Stimulated activated CD8-positive, alpha-beta memory T cell treated with anti-CD3 and anti-CD28 coated beads, Interleukin-2, amount 100 ng/mL, for 48 hours (primary cell): ENCODE data around the gene HS3ST4.

Experiments used
- DNase-seq, 2 donors: peaks; one replicate each; pipeline ENCODE4 v3.0.0-alpha.2; 2020; ENCODE audit warnings: low read depth in 2 of 2

Gene HS3ST4

GRCh38 chr16:25823891-25824290 lies 132.1 kb downstream of the HS3ST4 start:
- no peak for DNase-seq

- DNase-seq: no peak
Measured at GRCh38 chr16:25827709-25828108, 135.9 kb downstream of the HS3ST4 start.

GRCh38 chr16:25828510-25828909 lies 136.8 kb downstream of the HS3ST4 start:
- no peak for DNase-seq

- DNase-seq: no peak
Measured at GRCh38 chr16:25832291-25832690, 140.5 kb downstream of the HS3ST4 start.

- DNase-seq: no peak
Measured at GRCh38 chr16:25834101-25834500, 142.3 kb downstream of the HS3ST4 start.

GRCh38 chr16:25835126-25835525 lies 143.4 kb downstream of the HS3ST4 start:
- DNase-seq: no peak

- DNase-seq: no peak
Measured at GRCh38 chr16:25838724-25839186, 147.0 kb downstream of the HS3ST4 start.

GRCh38 chr16:25841761-25842160 lies 150.0 kb downstream of the HS3ST4 start:
- no peak for DNase-seq

- no peak for DNase-seq
Measured at GRCh38 chr16:25845901-25846300, 154.1 kb downstream of the HS3ST4 start.

GRCh38 chr16:25854141-25854540 lies 162.4 kb downstream of the HS3ST4 start:
- no peak for DNase-seq

- DNase-seq: no peak
Measured at GRCh38 chr16:25855063-25855462, 163.3 kb downstream of the HS3ST4 start.

GRCh38 chr16:25855818-25856217 lies 164.1 kb downstream of the HS3ST4 start:
- DNase-seq: no peak

GRCh38 chr16:25859645-25860044 lies 167.9 kb downstream of the HS3ST4 start:
- DNase-seq: no peak

- DNase-seq: no peak
Measured at GRCh38 chr16:25867041-25867440, 175.3 kb downstream of the HS3ST4 start.

- no peak for DNase-seq
Measured at GRCh38 chr16:25868106-25868505, 176.3 kb downstream of the HS3ST4 start.

- no peak for DNase-seq
Measured at GRCh38 chr16:25868706-25869370, 177.1 kb downstream of the HS3ST4 start.

GRCh38 chr16:25872369-25873070 lies 180.8 kb downstream of the HS3ST4 start:
- no peak for DNase-seq

GRCh38 chr16:25874196-25874595 lies 182.4 kb downstream of the HS3ST4 start:
- no peak for DNase-seq

- no peak for DNase-seq
Measured at GRCh38 chr16:25875956-25876598, 184.3 kb downstream of the HS3ST4 start.

- DNase-seq: no peak
Measured at GRCh38 chr16:25877103-25877502, 185.3 kb downstream of the HS3ST4 start.

GRCh38 chr16:25886598-25886997 lies 194.8 kb downstream of the HS3ST4 start:
- DNase-seq: no peak

GRCh38 chr16:25888868-25889267 lies 197.1 kb downstream of the HS3ST4 start:
- DNase-seq: no peak

- no peak for DNase-seq
Measured at GRCh38 chr16:25893332-25893731, 201.6 kb downstream of the HS3ST4 start.
